OCI-LY7 (cell line): ENCODE results near the gene RPL36. TPM values are rescaled to one million over a fixed set of nuclear protein-coding genes. Genes with fewer than 3 reads are reported as not detected.

Source experiments
- BruUV-seq: library from RNA; stranded (reverse); fragments of 400-500 nt; replicated peaks from 2 replicates; lab custom pipeline; 2021; lab: Mats Ljungman, UMichigan
- CTCF ChIA-PET: fragments of 300-600 bp; sonication (Branson Sonifier 250); formaldehyde crosslinking; loops from one replicate; lab custom pipeline; 2022; ENCODE audit warnings: antibody characterized with exemption; ENCODE audit not compliant: unreplicated experiment; lab: Charles Lee
- POLR2A ChIA-PET: fragments of 300-600 bp; sonication (Branson Sonifier 250); formaldehyde crosslinking; loops from one replicate; lab custom pipeline; 2022; ENCODE audit warnings: antibody characterized with exemption; lab: Charles Lee
- DNase-seq: peaks from one replicate; pipeline ENCODE4 v3.0.0-alpha.2; 2015; ENCODE audit warnings: low spot score
- H2AFZ ChIP-seq: fragments of 200-600 bp; sonication (generic), shearing (Covaris generic); 2 replicates; pipeline ENCODE4 v1.6.1; 2014; ENCODE audit warnings: mild to moderate bottlenecking, antibody characterized with exemption, low read length, moderate library complexity
- H3K27ac ChIP-seq: fragments of 200-600 bp; sonication (generic); 2 replicates; pipeline ENCODE4 v1.5.1; 2014; ENCODE audit warnings: mixed run types, low read depth, mild to moderate bottlenecking, moderate library complexity, low read length, inconsistent platforms; ENCODE audit not compliant: poor library complexity, severe bottlenecking
- H3K36me3 ChIP-seq: fragments of 200-600 bp; sonication (generic); 2 replicates; pipeline ENCODE4 v1.6.1; 2014; ENCODE audit warnings: mild to moderate bottlenecking, antibody characterized with exemption, low read length, moderate library complexity, mixed read lengths; ENCODE audit not compliant: insufficient read depth
- H3K4me1 ChIP-seq: fragments of 200-600 bp; sonication (generic); 2 replicates; pipeline ENCODE4 v1.5.1; 2014; ENCODE audit warnings: mild to moderate bottlenecking, low read length; ENCODE audit not compliant: insufficient read depth, poor library complexity, severe bottlenecking
- H3K4me2 ChIP-seq: fragments of 200-600 bp; sonication (generic); 2 replicates; pipeline ENCODE4 v1.6.1; 2014; ENCODE audit warnings: mild to moderate bottlenecking, low read length
- H3K4me3 ChIP-seq: fragments of 200-600 bp; sonication (generic); 2 replicates; pipeline ENCODE4 v1.5.1; 2014; ENCODE audit warnings: mild to moderate bottlenecking, low read depth, low read length; ENCODE audit not compliant: poor library complexity, severe bottlenecking
- H3K79me2 ChIP-seq: fragments of 200-600 bp; sonication (generic); 2 replicates; pipeline ENCODE4 v1.6.1; 2016; ENCODE audit warnings: low read depth, mild to moderate bottlenecking, low read length, moderate library complexity, mixed read lengths; ENCODE audit not compliant: insufficient read depth
- H3K9me2 ChIP-seq: fragments of 200-600 bp; sonication (generic); 2 replicates; pipeline ENCODE4 v1.6.1; 2016; ENCODE audit warnings: mild to moderate bottlenecking, low read length, mixed read lengths; ENCODE audit not compliant: insufficient read depth
- H3K9me3 ChIP-seq: fragments of 200-600 bp; sonication (generic); 2 replicates; pipeline ENCODE4 v1.6.1; 2014; ENCODE audit warnings: mild to moderate bottlenecking, mixed run types, low read length, mixed read lengths
- H4K20me1 ChIP-seq: fragments of 200-600 bp; sonication (generic); 2 replicates; pipeline ENCODE4 v1.6.1; 2014; ENCODE audit warnings: mild to moderate bottlenecking, antibody characterized with exemption, low read length, moderate library complexity, mixed read lengths; ENCODE audit not compliant: insufficient read depth
- CTCF ChIP-seq: fragments of 200-600 bp; sonication (generic); conservative IDR thresholded peaks from 2 replicates; pipeline ENCODE4 v1.5.1; 2014; ENCODE audit warnings: mild to moderate bottlenecking, antibody characterized with exemption, low read length, moderate library complexity, mixed read lengths
- EZH2phosphoT487 ChIP-seq: fragments of 200-600 bp; sonication (generic); IDR thresholded peaks from 2 replicates; pipeline ENCODE4 v1.6.1; 2018; ENCODE audit warnings: low read depth, borderline replicate concordance, mild to moderate bottlenecking, mixed run types, antibody characterized with exemption, low read length, moderate library complexity, mixed read lengths
- intact Hi-C: fragments of 100-400 bp; cut with micrococcal nuclease; formaldehyde crosslinking; loops from one replicate; pipeline ENCODE4 v1.10.0; 2022; ENCODE audit not compliant: unreplicated experiment
- total RNA-seq, 2 experiments: library from RNA; depleted of rRNA in 1 of 2; stranded (reverse); fragments of >200 nt in 1 of 2; shearing (Covaris generic) in 1 of 2; gene quantifications; 2 replicates each; pipeline ENCODE4 v1.2.3, GENCODE V29; 2014 to 2022

Gene RPL36
- total RNA-seq, 2 experiments from 2014 or later = 1,257 to 1,936 TPM

GRCh38 chr19:5676105-5676771, 13.9 kb upstream of the RPL36 start:
- H2AFZ ChIP-seq = no peak overlapping the region
- no peak overlapping the region for H3K4me3 ChIP-seq
- DNase-seq = no peak
- no peaks in the 10 kb centered on the region for H4K20me1 ChIP-seq
- H3K4me1 ChIP-seq = peaks cover 12% of the 10 kb centered on the region
- no peaks in the 10 kb centered on the region for H3K9me3 ChIP-seq
- BruUV-seq = no TSS peak
- POLR2A ChIA-PET = no interaction called here
- TF ChIP-seq CTCF (no peak), EZH2phosphoT487 (no peak)
- H3K79me2 ChIP-seq = no peaks in the 10 kb centered on the region; the same call in 1 of the 2 replicates
- no peak overlapping the region for H3K27ac ChIP-seq
- no peaks in the 10 kb centered on the region for H3K9me2 ChIP-seq
- H3K36me3 ChIP-seq = peaks cover 34% of the 10 kb centered on the region
- intact Hi-C loops = no loop called here
- H3K4me2 ChIP-seq = no peak overlapping the region
- CTCF ChIA-PET = no interaction called here

- Histone ChIP-seq H3K4me1 (peaks cover 12% of the 10 kb centered on the region), H3K9me3 (no peaks in the 10 kb centered on the region), H3K4me3 (no peak overlapping the region), H2AFZ (no peak overlapping the region), H3K36me3 (peaks cover 29% of the 10 kb centered on the region), H3K4me2 (no peak overlapping the region), H3K79me2 (no peaks in the 10 kb centered on the region; the same call in 1 of the 2 replicates), H4K20me1 (no peaks in the 10 kb centered on the region), H3K9me2 (no peaks in the 10 kb centered on the region), H3K27ac (no peak overlapping the region)
- intact Hi-C loops = no loop called here
- CTCF ChIA-PET = no interaction called here
- BruUV-seq = no TSS peak
- no peak for DNase-seq
- POLR2A ChIA-PET = no interaction called here
- TF ChIP-seq CTCF (no peak), EZH2phosphoT487 (no peak)
These were observed 13.4 kb upstream of the RPL36 start for GRCh38 chr19:5676772-5677105.

GRCh38 chr19:5677136-5677535, 13.0 kb upstream of the RPL36 start:
- H3K9me3 ChIP-seq = no peaks in the 10 kb centered on the region
- H3K4me1 ChIP-seq = peaks cover 12% of the 10 kb centered on the region
- H3K4me2 ChIP-seq = no peak overlapping the region
- no peaks in the 10 kb centered on the region; the same call in 1 of the 2 replicates for H3K79me2 ChIP-seq
- CTCF ChIA-PET = no interaction called here
- TF ChIP-seq EZH2phosphoT487 (no peak), CTCF (no peak)
- no peak overlapping the region for H2AFZ ChIP-seq
- H3K27ac ChIP-seq = no peak overlapping the region
- H4K20me1 ChIP-seq = no peaks in the 10 kb centered on the region
- intact Hi-C loops = no loop called here
- BruUV-seq = no TSS peak
- H3K9me2 ChIP-seq = no peaks in the 10 kb centered on the region
- no peak for DNase-seq
- H3K4me3 ChIP-seq = no peak overlapping the region
- peaks cover 25% of the 10 kb centered on the region for H3K36me3 ChIP-seq
- POLR2A ChIA-PET = no interaction called here
